Ramos (cell line): ENCODE measurements around the gene CDC34.

ENCODE experiments used
- in situ Hi-C: fragments of 300-500 bp; cut with MboI; formaldehyde crosslinking; loops from one replicate; pipeline ENCODE4 v1.14.3; 2022; ENCODE audit warnings: low sequenced_read_pairs; ENCODE audit not compliant: unreplicated experiment

Gene CDC34

GRCh38 chr19:567296-567900 is 35.8 kb downstream of the CDC34 start:
- in situ Hi-C loops, result no loop called here

- in situ Hi-C loops, result no loop called here
These were observed 38.7 kb downstream of the CDC34 start for GRCh38 chr19:570251-570686.

- in situ Hi-C loops, result no loop called here
These were observed 39.5 kb downstream of the CDC34 start for GRCh38 chr19:570937-571565.

DNA sequence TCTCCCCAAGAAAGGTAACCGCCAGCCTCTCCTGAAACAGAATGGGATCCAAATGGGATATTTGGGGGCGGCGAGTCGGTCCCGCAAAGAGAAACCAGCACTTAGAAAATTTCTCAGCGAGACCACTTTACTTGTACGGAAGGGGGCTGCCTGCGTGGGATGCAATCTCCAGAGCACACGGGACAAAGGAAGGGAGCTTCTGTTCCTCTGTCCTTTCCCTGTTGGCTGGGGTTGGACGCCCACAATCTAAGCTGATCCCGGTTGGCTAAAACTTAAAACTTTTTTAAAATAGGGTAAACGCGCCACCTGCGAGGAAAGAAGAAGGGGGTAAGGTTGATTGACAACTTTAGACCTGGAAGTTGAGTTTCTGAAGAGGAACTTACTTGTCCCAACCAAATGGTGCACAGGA is 40.0 kb downstream of the CDC34 start:
- in situ Hi-C loops, result no loop called here

DNA sequence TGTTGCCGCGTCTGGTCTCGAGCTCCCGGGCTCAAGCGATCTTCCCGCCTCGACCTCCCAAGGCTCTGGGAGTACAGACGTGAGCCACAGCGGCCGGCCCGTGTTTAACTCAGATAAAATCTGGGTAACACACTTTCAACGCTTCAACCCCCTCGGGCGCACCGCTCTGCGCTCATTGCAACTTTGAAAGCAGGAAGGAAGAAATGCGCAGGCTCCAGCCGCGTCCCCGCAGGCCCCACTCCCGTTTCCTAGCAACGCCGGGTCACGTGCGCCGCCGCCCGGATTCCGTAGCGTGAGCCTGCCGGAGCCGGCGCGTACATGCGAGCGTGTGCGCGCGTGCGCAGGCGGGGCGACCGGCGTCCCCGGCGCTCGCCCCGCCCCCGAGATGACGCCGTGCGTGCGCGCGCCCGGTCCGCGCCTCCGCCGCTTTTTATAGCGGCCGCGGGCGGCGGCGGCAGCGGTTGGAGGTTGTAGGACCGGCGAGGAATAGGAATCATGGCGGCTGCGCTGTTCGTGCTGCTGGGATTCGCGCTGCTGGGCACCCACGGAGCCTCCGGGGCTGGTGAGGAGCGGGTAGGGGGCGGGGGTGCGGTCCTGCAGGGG is 40.7 kb downstream of the CDC34 start, which contains the start of gene BSG:
BSG (plus strand) TSS at position 457 of the 603 bp plus-strand sequence; CDS start at position 496, 39 bp downstream.
- in situ Hi-C loops, result no loop called here

GRCh38 chr19:572743-573518 is 41.4 kb downstream of the CDC34 start:
- in situ Hi-C loops, result no loop called here

DNA sequence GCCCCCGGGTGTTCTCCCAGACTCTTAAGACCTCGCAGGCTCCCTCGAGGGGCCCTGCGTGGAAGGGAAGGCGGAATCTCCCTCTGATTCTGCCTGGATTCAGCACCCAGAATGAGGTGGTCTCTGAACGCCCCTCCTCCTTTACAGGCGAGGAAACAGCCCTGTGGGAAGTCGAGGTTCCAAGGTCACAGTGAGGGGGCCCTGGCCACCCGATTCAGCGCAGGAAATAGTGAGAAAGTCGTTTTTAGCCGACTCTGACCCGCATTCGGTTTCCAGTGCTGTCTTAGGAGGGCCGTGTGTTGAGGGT is 41.9 kb downstream of the CDC34 start:
- in situ Hi-C loops, result no loop called here

GRCh38 chr19:574658-575526 is 43.3 kb downstream of the CDC34 start:
- in situ Hi-C loops, result no loop called here

DNA sequence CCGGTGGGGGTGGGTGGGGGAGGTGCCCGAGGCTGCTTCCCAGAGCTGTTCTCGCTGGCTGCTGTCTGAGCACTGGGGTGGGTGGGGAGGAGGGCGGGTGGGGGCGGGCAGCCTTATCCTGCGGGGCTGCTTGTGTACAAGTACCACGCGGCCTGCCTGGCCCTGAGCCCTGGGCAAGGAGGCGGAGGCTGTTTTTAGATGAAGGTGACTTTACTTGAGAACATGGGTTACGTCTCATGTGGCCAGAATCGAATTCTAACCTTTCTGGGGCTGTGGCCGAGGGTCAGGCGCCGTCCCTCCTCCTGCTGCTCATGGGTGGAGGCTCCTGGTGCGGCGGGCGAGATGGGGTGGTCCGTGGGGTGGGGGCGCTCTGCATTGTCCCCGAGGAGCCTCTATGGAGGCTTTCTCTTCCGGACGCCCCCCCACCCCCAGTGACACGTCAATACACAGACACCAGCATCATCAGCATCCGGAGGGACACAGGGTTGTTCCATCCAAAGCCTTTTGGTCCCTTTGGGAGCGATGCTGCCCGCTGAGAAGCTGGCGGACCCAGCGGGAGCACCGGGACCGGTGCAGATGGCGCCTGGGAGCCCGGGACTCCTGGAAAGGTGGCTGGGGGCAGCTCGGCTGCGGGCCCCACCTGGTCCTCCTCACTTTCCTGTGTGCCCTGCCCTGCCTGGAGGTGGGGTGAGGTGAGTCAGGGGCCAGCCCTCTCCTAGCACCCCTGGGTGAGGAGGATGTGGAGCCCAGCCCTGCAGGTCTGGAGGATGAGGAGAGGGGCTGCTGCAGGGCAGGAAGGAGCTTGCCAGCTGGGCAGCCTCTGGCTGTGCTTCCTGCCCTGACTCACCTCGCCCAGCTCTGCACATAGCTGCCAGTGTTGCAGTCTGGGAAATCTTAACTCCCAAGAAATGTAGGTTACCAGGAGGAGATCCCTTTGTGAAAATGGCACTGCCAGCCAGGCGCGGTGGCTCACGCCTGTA is 44.3 kb downstream of the CDC34 start:
- in situ Hi-C loops, result no loop called here

- in situ Hi-C loops, result no loop called here
These were observed 45.3 kb downstream of the CDC34 start for GRCh38 chr19:576768-577438.

GRCh38 chr19:577439-578392 is 46.2 kb downstream of the CDC34 start:
- in situ Hi-C loops, result no loop called here

DNA sequence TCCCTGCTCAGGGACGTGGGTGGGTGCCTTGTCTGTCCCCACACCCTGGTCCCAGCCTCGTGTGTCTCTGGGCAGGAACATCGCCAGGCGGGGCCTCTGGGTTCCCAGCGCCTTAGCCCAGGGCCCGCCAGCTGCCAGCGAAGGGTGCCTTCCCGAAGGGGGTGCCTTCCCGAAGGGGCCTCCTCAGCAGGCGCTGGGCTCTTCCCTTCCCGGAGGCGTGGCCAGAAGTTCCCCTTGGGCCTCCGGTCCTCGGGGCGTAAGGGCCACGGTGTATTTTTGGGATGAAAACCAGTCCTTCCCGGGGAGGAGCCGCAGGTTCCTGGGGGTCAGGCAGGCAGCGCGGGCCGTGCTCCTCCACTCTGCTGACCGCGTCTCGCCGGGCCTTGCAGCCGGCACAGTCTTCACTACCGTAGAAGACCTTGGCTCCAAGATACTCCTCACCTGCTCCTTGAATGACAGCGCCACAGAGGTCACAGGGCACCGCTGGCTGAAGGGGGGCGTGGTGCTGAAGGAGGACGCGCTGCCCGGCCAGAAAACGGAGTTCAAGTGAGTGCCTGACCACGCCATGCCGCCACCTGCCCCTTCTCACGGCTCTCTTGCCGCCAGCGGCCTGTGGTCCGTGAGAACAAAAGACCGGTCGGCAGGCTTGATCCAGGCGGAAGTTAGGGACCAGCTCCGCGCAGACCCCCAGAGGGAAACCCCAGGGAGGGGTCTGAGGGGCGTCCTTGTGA is 47.7 kb downstream of the CDC34 start:
- in situ Hi-C loops, result no loop called here

GRCh38 chr19:579842-580155 is 48.2 kb downstream of the CDC34 start:
- in situ Hi-C loops, result loop anchor here (10.0 kb wide), 1 partner anchor 155 kb away; no protein-coding TSS in a partner anchor

DNA sequence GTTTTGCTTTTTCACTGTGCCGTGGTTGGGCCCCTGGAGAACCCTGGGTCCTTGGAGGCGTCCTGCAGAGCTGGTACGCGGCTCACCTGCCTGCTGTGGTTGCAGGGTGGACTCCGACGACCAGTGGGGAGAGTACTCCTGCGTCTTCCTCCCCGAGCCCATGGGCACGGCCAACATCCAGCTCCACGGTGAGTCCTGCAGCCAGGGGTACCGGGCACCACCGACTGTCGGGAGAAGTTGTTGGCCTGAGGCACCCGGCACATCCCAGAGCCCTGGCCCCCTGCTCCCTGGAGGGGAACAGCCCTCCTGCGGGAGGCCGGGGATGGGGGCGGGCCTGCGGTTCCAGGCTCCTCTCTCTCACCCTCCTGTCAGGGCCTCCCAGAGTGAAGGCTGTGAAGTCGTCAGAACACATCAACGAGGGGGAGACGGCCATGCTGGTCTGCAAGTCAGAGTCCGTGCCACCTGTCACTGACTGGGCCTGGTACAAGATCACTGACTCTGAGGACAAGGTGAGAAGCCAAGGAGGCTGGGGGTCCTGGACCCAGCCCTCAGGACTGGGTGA is 48.8 kb downstream of the CDC34 start:
- in situ Hi-C loops, result loop anchor here (10.0 kb wide), 1 partner anchor 154 kb away; no protein-coding TSS in a partner anchor

GRCh38 chr19:581399-582111 is 50.0 kb downstream of the CDC34 start:
- in situ Hi-C loops, result loop anchor here (10.0 kb wide), 1 partner anchor 153 kb away; no protein-coding TSS in a partner anchor
